Heart left ventricle (tissue), 13 donors: ENCODE data around the gene C1QTNF1.

Experiments
- POLR2A ChIP-seq, 2 donors: fragments of 450-650 bp; IDR thresholded peaks; one replicate each; pipeline ENCODE4 v1.6.1; 2017; ENCODE audit warnings: antibody characterized with exemption in 2 of 2, mild to moderate bottlenecking in 2 of 2, moderate library complexity in 2 of 2
- TF ChIP-seq, protein P1 (sequence below), 12 donors: fragments of 200-600 bp; sonication (generic) in 4 of 12; IDR thresholded peaks; one replicate each; pipeline versions ENCODE4 v1.5.0 to v1.8.0; 2018 to 2022; ENCODE audit warnings: antibody characterized with exemption in 12 of 12, mild to moderate bottlenecking in 5 of 12
- donor health status: ischemic (EF 13 %, LVEDD 7.1; RV severe dilation, severe dysfunction).
- donor health status: DM: no; HTN: yes; CAD: no.
- donor health status: DM: no; HTN: no; CAD: no.
- donor health status: ischemic (EF 25% LVEDD 6.9; RV normal size, moderate dysfunction).
- donor health status: ischemic (EF 25% LVEDD 5.7; RV mildly dilated, moderate dysfunction).
- donor health status: ischemic (EF 35%, LVEDD 5.7; RV mildly dilated, moderate dysfunction).
- donor health status: nonischemic (EF 11% LVEDD 7.7; RV severe dilation, severe dysfunction).
- donor health status: DM: yes; HTN: yes; CAD: no.
- donor health status: PGD.
- donor health status: ischemic (EF 29% LVEDD 5.4; RV normal size, mild dysfunction).
- donor health status: nonischemic (EF 23%, LVEDD 6.1; RV moderate dilation, normal function).

DNA sequence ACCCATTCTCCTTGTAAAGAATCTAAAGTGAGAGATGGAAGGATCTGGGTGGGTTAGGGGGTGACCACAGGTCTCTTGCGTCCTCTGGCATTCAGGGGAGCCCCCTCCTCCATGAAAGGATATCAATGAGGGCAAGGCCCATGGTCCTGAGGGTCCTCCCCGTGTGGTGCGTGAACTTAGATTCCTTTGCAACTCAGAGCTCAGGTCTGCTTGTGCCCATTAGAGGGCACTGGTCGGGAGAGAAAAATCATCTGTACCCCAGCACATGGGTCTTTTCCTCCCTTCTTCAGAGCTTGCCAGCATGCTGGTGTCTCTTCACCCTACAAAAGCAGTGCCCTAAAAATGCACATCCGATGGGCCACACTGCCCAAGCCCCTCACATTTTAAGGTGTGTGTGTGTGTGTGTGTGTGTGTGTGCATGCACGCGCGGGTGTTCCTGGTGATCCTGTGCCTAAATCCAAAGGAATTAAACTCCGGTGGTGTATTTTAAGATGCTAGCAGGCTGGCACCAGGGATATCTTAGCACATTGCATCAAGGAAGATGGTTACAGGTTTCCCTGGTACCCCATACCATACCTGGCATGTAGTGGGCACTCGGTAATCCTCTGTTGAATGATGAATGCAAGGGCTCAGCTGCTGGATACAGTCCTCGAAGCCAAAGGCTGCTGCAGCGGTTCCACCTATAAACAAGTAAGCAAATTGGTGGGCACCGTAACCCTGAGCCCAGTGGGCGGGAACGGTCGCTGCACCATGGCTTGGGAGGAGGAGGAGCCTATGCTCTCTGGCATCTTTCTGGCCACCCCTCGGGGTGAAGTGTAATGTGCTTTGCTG, 4.7 kb downstream of the C1QTNF1 start:
- TF ChIP-seq, protein P1, sequence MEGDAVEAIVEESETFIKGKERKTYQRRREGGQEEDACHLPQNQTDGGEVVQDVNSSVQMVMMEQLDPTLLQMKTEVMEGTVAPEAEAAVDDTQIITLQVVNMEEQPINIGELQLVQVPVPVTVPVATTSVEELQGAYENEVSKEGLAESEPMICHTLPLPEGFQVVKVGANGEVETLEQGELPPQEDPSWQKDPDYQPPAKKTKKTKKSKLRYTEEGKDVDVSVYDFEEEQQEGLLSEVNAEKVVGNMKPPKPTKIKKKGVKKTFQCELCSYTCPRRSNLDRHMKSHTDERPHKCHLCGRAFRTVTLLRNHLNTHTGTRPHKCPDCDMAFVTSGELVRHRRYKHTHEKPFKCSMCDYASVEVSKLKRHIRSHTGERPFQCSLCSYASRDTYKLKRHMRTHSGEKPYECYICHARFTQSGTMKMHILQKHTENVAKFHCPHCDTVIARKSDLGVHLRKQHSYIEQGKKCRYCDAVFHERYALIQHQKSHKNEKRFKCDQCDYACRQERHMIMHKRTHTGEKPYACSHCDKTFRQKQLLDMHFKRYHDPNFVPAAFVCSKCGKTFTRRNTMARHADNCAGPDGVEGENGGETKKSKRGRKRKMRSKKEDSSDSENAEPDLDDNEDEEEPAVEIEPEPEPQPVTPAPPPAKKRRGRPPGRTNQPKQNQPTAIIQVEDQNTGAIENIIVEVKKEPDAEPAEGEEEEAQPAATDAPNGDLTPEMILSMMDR (IDR thresholded peaks at IDR 0.05), result peak in 4 of 12 donors; percentile 11 to 27 (median 21)
- TF ChIP-seq POLR2A (IDR thresholded peaks at IDR 0.05), result no peak
